ENCODE measurements around the gene MYO1E. TPM values are rescaled to one million over a fixed set of nuclear protein-coding genes. Genes with fewer than 3 reads are reported as not detected.
A peak's percentile ranks its signal among the peaks of the same experiment; 100 is the strongest.

MYO1E gene
- total and polyA plus RNA-seq, 3 experiments from 2014 or later, result 1.1 to 15.4 (median 15.3) TPM

DNA sequence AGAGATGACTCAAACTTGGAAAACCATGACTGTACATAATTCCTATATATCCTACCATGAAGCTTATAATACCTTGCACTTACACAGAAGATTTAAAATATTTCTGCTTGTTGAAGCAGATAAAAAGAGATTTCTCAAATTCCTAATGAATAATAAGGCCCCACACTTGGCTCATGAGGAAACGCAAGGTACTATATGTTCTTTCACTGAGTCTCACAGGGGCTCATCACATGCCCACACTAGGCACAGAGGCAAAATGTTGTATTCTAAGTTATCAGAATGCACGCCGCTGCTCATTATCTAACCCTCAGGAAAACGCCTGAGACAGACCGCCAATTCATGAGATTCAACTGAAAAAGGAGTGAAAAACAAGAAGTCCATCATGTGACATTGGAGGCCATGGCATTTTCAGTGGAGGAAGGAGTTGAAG lies 5.6 kb downstream of the MYO1E start:
- H3K9me3 ChIP-seq (ENCODE audit: low read length), result no peaks in the 10 kb centered on the region
- Mint-ChIP-seq H3K27me3 (peaks cover 23 to 40% of the 10 kb centered on the region in 2 donors), H3K36me3 (peaks cover 0 to 5% (median 0%) of the 10 kb centered on the region in 3 donors), H3K27ac (no peak overlapping the region), H3K4me1 (peaks cover 7 to 9% (median 9%) of the 10 kb centered on the region in 3 donors), H3K4me3 (no peak overlapping the region), H3K9me3 (peaks cover 0 to 2% (median 0%) of the 10 kb centered on the region in 5 donors)
- DNase-seq, result no peak
- CTCF ChIA-PET, result no interaction called here
- POLR2A ChIA-PET, result no interaction called here
- peaks cover 18% of the 10 kb centered on the region for H3K27me3 ChIP-seq (ENCODE audit: insufficient read depth, low read length, poor library complexity, severe bottlenecking)
- H3K4me1 ChIP-seq (ENCODE audit: insufficient read depth, low read length), result no peaks in the 10 kb centered on the region
- no peaks in the 10 kb centered on the region for H3K36me3 ChIP-seq (ENCODE audit: insufficient read depth, low read length)
- H3K27ac ChIP-seq (ENCODE audit: low read depth, low read length), result no peak overlapping the region
- H3K4me3 ChIP-seq (ENCODE audit: low read length), result no peak overlapping the region

DNA sequence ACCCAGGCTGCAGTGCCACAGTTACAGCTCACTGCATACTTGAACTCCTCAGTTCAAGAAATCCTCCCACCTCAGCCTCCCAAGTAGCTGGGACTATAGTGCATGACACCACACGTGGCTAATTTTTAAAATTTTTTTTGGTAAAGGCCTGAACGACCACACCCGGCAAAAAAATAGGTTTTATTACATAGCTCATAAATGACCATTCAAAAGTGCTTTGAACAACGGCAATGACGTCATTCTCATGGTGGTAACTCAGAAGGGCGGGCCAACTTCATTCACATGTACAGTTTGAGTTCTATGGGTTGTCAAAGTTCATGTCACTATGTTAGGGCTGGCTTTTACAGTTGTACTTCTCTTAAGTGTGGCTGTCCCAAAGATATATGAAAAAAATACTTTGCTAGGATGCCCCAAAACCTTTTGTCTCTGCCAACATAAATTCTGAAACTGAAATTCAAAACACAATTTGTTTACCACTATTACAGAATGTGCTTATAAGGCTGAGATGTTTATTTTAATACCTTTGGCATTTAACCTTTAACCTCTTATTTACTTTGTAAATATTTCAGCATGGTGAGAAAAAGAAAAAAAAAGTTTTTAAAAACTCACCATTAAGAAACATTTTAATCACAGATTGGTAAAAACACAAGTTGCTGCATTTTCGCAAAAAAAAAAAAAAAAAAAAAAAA lies 6.2 kb downstream of the MYO1E start:
- H3K27me3 Mint-ChIP-seq, result peaks cover 23 to 39% of the 10 kb centered on the region in 2 donors
- CTCF ChIA-PET, result no interaction called here

DNA sequence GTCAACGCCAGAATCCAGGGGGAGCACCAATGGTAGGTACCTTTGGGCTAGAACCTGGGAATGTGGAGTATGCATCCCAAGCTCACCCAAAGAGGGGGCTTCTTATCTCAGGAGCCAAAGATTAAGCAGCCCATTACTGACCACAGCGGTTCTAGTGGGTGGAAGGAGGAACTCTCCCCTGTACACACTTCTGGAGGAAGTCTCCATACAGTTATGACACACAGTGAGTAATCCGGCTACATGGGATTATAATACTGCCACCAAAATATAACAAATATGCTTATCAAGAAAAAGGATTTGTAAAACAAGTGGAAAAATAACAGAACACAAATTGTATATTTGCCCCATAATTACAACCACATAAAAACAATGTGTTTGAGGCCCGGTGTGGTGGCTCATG lies 8.4 kb downstream of the MYO1E start:
- DNase-seq, result no peak
- Mint-ChIP-seq H3K27ac (no peak overlapping the region), H3K36me3 (no peaks in the 10 kb centered on the region), H3K27me3 (peaks cover 8 to 26% of the 10 kb centered on the region in 2 donors), H3K9me3 (peaks cover 0 to 1% (median 0%) of the 10 kb centered on the region in 5 donors), H3K4me3 (no peak overlapping the region), H3K4me1 (no peaks in the 10 kb centered on the region)
- Histone ChIP-seq H3K9me3 (ENCODE audit: low read length) (no peaks in the 10 kb centered on the region), H3K4me3 (ENCODE audit: low read length) (no peak overlapping the region), H3K36me3 (ENCODE audit: insufficient read depth, low read length) (no peaks in the 10 kb centered on the region), H3K27ac (ENCODE audit: low read depth, low read length) (no peak overlapping the region), H3K4me1 (ENCODE audit: insufficient read depth, low read length) (no peaks in the 10 kb centered on the region), H3K27me3 (ENCODE audit: insufficient read depth, low read length, poor library complexity, severe bottlenecking) (peaks cover 4% of the 10 kb centered on the region)
- ChIA-PET CTCF (no interaction called here), POLR2A (no interaction called here)

More for the DNA sequence above, 6.2 kb downstream of the MYO1E start:
- peaks cover 0 to 2% (median 0%) of the 10 kb centered on the region in 5 donors for H3K9me3 Mint-ChIP-seq
- no peak overlapping the region for H3K4me3 ChIP-seq (ENCODE audit: low read length)
- no peak for DNase-seq
- H3K4me3 Mint-ChIP-seq, result no peak overlapping the region
- no peaks in the 10 kb centered on the region for H3K9me3 ChIP-seq (ENCODE audit: low read length)
- H3K36me3 ChIP-seq (ENCODE audit: insufficient read depth, low read length), result no peaks in the 10 kb centered on the region
- H3K27ac ChIP-seq (ENCODE audit: low read depth, low read length), result no peak overlapping the region
- H3K27me3 ChIP-seq (ENCODE audit: insufficient read depth, low read length, poor library complexity, severe bottlenecking), result peaks cover 17% of the 10 kb centered on the region
- H3K27ac Mint-ChIP-seq, result no peak overlapping the region
- H3K36me3 Mint-ChIP-seq, result peaks cover 0 to 5% (median 0%) of the 10 kb centered on the region in 3 donors
- H3K4me1 Mint-ChIP-seq, result peaks cover 7 to 9% (median 9%) of the 10 kb centered on the region in 3 donors
- H3K4me1 ChIP-seq (ENCODE audit: insufficient read depth, low read length), result no peaks in the 10 kb centered on the region
- POLR2A ChIA-PET, result no interaction called here

DNA sequence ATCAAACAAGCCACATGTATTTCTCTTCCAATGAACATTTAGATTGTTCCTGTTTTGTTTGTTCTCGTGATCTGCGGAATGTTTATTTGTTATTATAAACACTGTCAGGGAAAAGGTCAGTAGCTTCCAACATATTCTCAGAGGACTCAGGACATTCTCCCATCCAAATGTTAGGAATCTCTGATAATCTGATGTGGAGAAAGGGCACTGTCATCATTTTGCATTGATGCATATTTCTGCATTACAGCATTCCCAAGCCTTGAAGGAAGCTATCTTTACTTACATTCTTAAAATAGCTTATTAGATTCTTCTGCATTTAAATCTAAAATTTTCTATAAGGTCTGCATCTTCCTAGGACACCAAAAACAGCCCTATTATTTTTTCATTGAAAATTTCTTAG lies 10.3 kb downstream of the MYO1E start:
- H3K4me3 Mint-ChIP-seq, result no peak overlapping the region
- ChIA-PET CTCF (no interaction called here), POLR2A (no interaction called here)
- no peaks in the 10 kb centered on the region for H3K36me3 ChIP-seq (ENCODE audit: insufficient read depth, low read length)
- no peak overlapping the region for H3K4me3 ChIP-seq (ENCODE audit: low read length)
- no peaks in the 10 kb centered on the region for H3K9me3 ChIP-seq (ENCODE audit: low read length)
- no peaks in the 10 kb centered on the region for H3K4me1 Mint-ChIP-seq
- no peaks in the 10 kb centered on the region for H3K4me1 ChIP-seq (ENCODE audit: insufficient read depth, low read length)
- no peaks in the 10 kb centered on the region for H3K27me3 ChIP-seq (ENCODE audit: insufficient read depth, low read length, poor library complexity, severe bottlenecking)
- DNase-seq, result no peak
- peaks cover 0 to 1% (median 0%) of the 10 kb centered on the region in 5 donors for H3K9me3 Mint-ChIP-seq
- no peak overlapping the region for H3K27ac Mint-ChIP-seq
- peaks cover 8 to 24% of the 10 kb centered on the region in 2 donors for H3K27me3 Mint-ChIP-seq
- H3K36me3 Mint-ChIP-seq, result no peaks in the 10 kb centered on the region
- H3K27ac ChIP-seq (ENCODE audit: low read depth, low read length), result no peak overlapping the region

DNA sequence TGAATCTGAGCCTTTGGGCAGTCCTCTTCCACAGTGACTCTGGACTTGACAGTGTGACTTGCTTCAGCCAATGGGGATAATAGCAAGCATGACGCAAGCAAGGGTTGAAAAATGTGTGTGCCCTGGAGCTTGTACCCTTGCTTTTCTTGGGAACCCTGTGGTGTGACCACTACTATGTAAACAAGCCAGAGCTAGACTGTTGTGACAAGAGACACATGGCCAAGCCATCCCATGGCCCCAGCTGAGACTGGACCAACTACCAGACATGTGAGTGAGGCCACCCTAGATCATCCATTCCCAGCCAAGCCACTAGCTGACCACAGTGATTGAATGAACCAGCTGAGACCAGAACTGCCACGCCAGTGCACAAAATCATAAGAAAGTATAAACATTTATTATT lies 11.8 kb downstream of the MYO1E start:
- no peaks in the 10 kb centered on the region for H3K36me3 ChIP-seq (ENCODE audit: insufficient read depth, low read length)
- H3K4me3 Mint-ChIP-seq, result no peak overlapping the region
- H3K9me3 ChIP-seq (ENCODE audit: low read length), result no peaks in the 10 kb centered on the region
- POLR2A ChIA-PET, result no interaction called here
- H3K27ac Mint-ChIP-seq, result no peak overlapping the region
- peaks cover 7 to 16% of the 10 kb centered on the region in 2 donors for H3K27me3 Mint-ChIP-seq
- no peaks in the 10 kb centered on the region for H3K4me1 ChIP-seq (ENCODE audit: insufficient read depth, low read length)
- no peak overlapping the region for H3K4me3 ChIP-seq (ENCODE audit: low read length)
- H3K4me1 Mint-ChIP-seq, result no peaks in the 10 kb centered on the region
- CTCF ChIA-PET, result interaction anchor here (1.5 kb wide), 1 partner anchor 19 kb away, joined by 3 read pairs; no protein-coding TSS in a partner anchor
- H3K9me3 Mint-ChIP-seq, result peaks cover 0 to 1% (median 0%) of the 10 kb centered on the region in 5 donors
- H3K27me3 ChIP-seq (ENCODE audit: insufficient read depth, low read length, poor library complexity, severe bottlenecking), result no peaks in the 10 kb centered on the region
- no peak for DNase-seq
- no peak overlapping the region for H3K27ac ChIP-seq (ENCODE audit: low read depth, low read length)
- H3K36me3 Mint-ChIP-seq, result no peaks in the 10 kb centered on the region

DNA sequence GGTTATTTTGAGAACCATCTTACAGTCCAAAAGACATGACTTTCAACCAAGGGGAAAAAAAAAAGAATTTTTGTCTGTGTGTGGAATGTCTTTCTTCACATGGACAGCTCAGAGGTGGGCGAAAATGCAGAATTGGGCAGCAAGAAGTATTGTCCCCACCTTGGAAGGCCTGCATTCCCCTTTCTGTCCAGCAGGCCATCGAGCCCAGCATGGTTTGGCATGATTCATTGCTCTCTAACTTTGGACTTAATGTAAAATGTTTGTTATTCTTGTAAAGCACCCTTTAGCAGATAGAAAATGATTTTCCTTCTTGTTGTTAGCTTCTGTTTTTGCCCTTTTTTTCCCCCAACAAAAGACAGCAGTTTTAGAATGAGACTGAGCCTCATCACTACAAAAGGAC lies 12.4 kb downstream of the MYO1E start:
- Mint-ChIP-seq H3K4me3 (no peak overlapping the region), H3K27ac (no peak overlapping the region), H3K4me1 (peaks cover 5 to 6% (median 6%) of the 10 kb centered on the region in 3 donors), H3K27me3 (peaks cover 7 to 16% of the 10 kb centered on the region in 2 donors), H3K36me3 (no peaks in the 10 kb centered on the region), H3K9me3 (peaks cover 0 to 1% (median 0%) of the 10 kb centered on the region in 5 donors)
- ChIA-PET CTCF (interaction anchor here (0.6 to 1.5 kb wide), 2 partner anchors 17 to 19 kb away, joined by 3 read pairs; no protein-coding TSS in a partner anchor), POLR2A (no interaction called here)
- no peaks in the 10 kb centered on the region for H3K36me3 ChIP-seq (ENCODE audit: insufficient read depth, low read length)
- H3K27ac ChIP-seq (ENCODE audit: low read depth, low read length), result no peak overlapping the region
- no peaks in the 10 kb centered on the region for H3K4me1 ChIP-seq (ENCODE audit: insufficient read depth, low read length)
- H3K9me3 ChIP-seq (ENCODE audit: low read length), result no peaks in the 10 kb centered on the region
- no peaks in the 10 kb centered on the region for H3K27me3 ChIP-seq (ENCODE audit: insufficient read depth, low read length, poor library complexity, severe bottlenecking)
- DNase-seq, result no peak
- H3K4me3 ChIP-seq (ENCODE audit: low read length), result no peak overlapping the region

DNA sequence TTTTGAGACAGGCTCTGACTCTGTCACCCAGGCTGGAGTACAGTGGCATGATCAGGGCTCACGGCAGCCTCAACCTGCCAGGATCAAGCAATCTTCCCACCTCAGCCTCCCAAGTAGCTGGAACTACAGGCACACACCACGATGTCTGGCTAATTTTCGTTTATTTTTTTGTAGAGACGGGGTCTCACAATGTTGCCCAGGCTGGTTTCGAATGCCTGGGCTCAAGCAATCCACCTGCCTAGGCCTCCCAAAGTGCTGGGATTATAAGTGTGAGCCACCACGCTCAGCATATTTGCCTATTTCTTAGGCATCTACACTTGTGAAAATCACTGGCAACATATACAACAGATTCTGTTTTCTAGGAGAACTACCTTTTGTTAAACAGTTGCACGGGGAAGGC lies 16.9 kb downstream of the MYO1E start:
- Histone ChIP-seq H3K27me3 (ENCODE audit: insufficient read depth, low read length, poor library complexity, severe bottlenecking) (no peaks in the 10 kb centered on the region), H3K36me3 (ENCODE audit: insufficient read depth, low read length) (no peaks in the 10 kb centered on the region), H3K27ac (ENCODE audit: low read depth, low read length) (no peak overlapping the region), H3K4me3 (ENCODE audit: low read length) (no peak overlapping the region), H3K9me3 (ENCODE audit: low read length) (no peaks in the 10 kb centered on the region), H3K4me1 (ENCODE audit: insufficient read depth, low read length) (peaks cover 12% of the 10 kb centered on the region)
- CTCF ChIA-PET, result no interaction called here
- Mint-ChIP-seq H3K36me3 (no peaks in the 10 kb centered on the region), H3K4me1 (peaks cover 23 to 25% (median 25%) of the 10 kb centered on the region in 3 donors), H3K4me3 (no peak overlapping the region), H3K27ac (peak overlapping the region in 1 of 8 donors; percentile 27), H3K27me3 (peaks cover 3 to 18% of the 10 kb centered on the region in 2 donors), H3K9me3 (peaks cover 0 to 1% (median 0%) of the 10 kb centered on the region in 5 donors)
- DNase-seq, result no peak
- POLR2A ChIA-PET, result no interaction called here

DNA sequence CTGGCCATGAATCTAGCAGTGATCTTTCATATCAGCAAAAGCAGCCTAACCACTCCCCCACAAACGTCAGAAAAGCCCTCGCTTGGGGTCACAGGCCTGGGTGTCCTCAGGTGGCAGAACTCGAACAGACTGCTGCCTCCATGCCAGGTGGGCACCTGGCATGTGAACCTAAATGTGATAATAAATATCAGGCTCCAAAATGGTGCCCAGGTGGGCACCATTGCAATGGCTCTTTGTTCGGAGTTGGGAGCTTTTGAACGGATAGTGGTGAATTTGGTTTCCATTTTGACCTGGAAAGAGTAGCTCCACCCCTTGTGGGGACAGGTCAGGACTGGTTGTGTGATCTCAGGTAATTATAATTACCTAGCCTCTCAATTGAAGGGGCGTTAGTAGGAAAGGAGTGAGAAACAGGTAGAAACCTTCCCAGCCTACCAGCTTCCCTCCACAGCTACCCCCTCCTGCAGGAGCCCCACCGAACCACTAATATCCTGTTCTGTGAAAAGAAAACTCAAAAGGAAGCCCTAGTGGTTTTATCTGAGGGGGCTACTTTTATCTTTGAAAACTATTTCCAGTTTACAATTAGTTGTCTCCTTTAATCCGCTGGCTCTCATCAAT lies 18.1 kb downstream of the MYO1E start:
- no peak for DNase-seq
- Histone ChIP-seq H3K4me1 (ENCODE audit: insufficient read depth, low read length) (peaks cover 12% of the 10 kb centered on the region), H3K27me3 (ENCODE audit: insufficient read depth, low read length, poor library complexity, severe bottlenecking) (no peaks in the 10 kb centered on the region), H3K4me3 (ENCODE audit: low read length) (no peak overlapping the region), H3K9me3 (ENCODE audit: low read length) (no peaks in the 10 kb centered on the region), H3K36me3 (ENCODE audit: insufficient read depth, low read length) (no peaks in the 10 kb centered on the region), H3K27ac (ENCODE audit: low read depth, low read length) (no peak overlapping the region)
- peaks cover 0 to 1% (median 0%) of the 10 kb centered on the region in 5 donors for H3K9me3 Mint-ChIP-seq
- H3K36me3 Mint-ChIP-seq, result no peaks in the 10 kb centered on the region
- ChIA-PET CTCF (no interaction called here), POLR2A (no interaction called here)
- peaks cover 23 to 25% (median 25%) of the 10 kb centered on the region in 3 donors for H3K4me1 Mint-ChIP-seq
- H3K27me3 Mint-ChIP-seq, result peaks cover 3 to 18% of the 10 kb centered on the region in 2 donors
- peak overlapping the region in 5 of 7 donors; percentile 20 to 63 (median 54) for H3K4me3 Mint-ChIP-seq
- H3K27ac Mint-ChIP-seq, result peak overlapping the region in 4 of 8 donors; percentile 14 to 72 (median 58)

All from CD8-positive, alpha-beta memory T cell (primary cell).